DND-41 (cell line): ENCODE data around the gene SCYGR4.

ENCODE experiments used
- ATAC-seq: fragments of 200-7000 bp; cut with Tn5 transposase; 3 replicates; pipeline ENCODE4 v1.9.1; 2021; ENCODE audit warnings: low read depth; ENCODE audit not compliant: insufficient read depth
- DNase-seq: peaks from one replicate; pipeline ENCODE4 v3.0.0-alpha.2; 2020
- H2AFZ ChIP-seq: 2 replicates; pipeline ENCODE4 v1.6.0; 2012; ENCODE audit warnings: low read depth, low read length
- H3K27ac ChIP-seq: 2 replicates; pipeline ENCODE4 v1.5.1; 2012; ENCODE audit warnings: low read length, inconsistent platforms
- H3K27me3 ChIP-seq: fragments of 200-600 bp; sonication (generic); 2 replicates; pipeline ENCODE4 v1.6.0; 2012; ENCODE audit warnings: low read length, mild to moderate bottlenecking, inconsistent platforms; ENCODE audit not compliant: insufficient read depth, poor library complexity
- H3K36me3 ChIP-seq: 2 replicates; pipeline ENCODE4 v1.5.1; 2012; ENCODE audit warnings: low read length, inconsistent platforms; ENCODE audit not compliant: insufficient read depth
- H3K4me1 ChIP-seq: 2 replicates; pipeline ENCODE4 v1.5.1; 2012; ENCODE audit warnings: mild to moderate bottlenecking, low read length; ENCODE audit not compliant: insufficient read depth
- H3K4me2 ChIP-seq: 2 replicates; pipeline ENCODE4 v1.6.0; 2012; ENCODE audit warnings: mild to moderate bottlenecking, moderate library complexity, low read length, inconsistent platforms; ENCODE audit not compliant: insufficient read depth
- H3K4me3 ChIP-seq, 2 experiments: fragments of 200-600 bp in 1 of 2; shearing (Covaris generic) in 1 of 2; 2 replicates each; pipeline ENCODE4 v1.5.1; 2012 to 2016; ENCODE audit warnings: inconsistent platforms in 2 of 2, low read length in 2 of 2, mild to moderate bottlenecking in 2 of 2, low read depth in 1 of 2, moderate library complexity in 1 of 2
- H3K79me2 ChIP-seq: 2 replicates; pipeline ENCODE4 v1.6.0; 2012; ENCODE audit warnings: low read length, inconsistent platforms; ENCODE audit not compliant: insufficient read depth
- H3K9ac ChIP-seq: 2 replicates; pipeline ENCODE4 v1.6.0; 2012; ENCODE audit warnings: low read depth, mild to moderate bottlenecking, inconsistent platforms, low read length, moderate library complexity
- H3K9me3 ChIP-seq: 2 replicates; pipeline ENCODE4 v1.5.1; 2012; ENCODE audit warnings: low read length, moderate library complexity, mild to moderate bottlenecking, inconsistent platforms; ENCODE audit not compliant: insufficient read depth, severe bottlenecking
- H4K20me1 ChIP-seq: 2 replicates; pipeline ENCODE4 v1.6.0; 2012; ENCODE audit warnings: low read length; ENCODE audit not compliant: insufficient read depth
- EZH2 ChIP-seq: IDR thresholded peaks from 3 replicates; pipeline ENCODE4 v1.6.1; 2012; ENCODE audit warnings: borderline replicate concordance, low read depth, mild to moderate bottlenecking, moderate library complexity, low read length, inconsistent platforms; ENCODE audit not compliant: severe bottlenecking
- TF ChIP-seq, protein P1 (sequence below): IDR thresholded peaks from 2 replicates; pipeline ENCODE4 v1.5.1; 2012; ENCODE audit warnings: borderline replicate concordance, low read length, moderate library complexity, mild to moderate bottlenecking; ENCODE audit not compliant: poor library complexity, severe bottlenecking; ENCODE audit errors: extremely low read depth

The SCYGR4 gene

DNA sequence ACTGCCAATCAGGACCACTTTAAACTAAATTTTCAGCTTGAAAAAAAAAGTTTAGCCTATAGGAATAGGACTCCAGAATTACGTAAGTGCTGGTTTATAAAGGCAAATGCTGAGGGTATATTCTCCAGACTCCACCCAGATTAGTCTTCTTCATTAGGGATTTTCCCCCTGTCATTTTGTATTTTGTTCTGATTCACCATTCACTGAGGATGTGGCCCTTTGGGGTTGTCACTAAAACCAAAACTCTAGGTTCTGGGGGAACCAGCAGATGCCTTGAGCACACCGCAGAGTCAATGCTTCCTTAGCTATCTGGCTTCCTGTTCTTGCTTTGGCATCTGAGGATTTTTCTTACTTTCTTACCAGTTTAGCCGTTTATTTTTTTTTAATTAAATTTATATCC, 10.5 kb downstream of the SCYGR4 start:
- DNase-seq = no peak

DNA sequence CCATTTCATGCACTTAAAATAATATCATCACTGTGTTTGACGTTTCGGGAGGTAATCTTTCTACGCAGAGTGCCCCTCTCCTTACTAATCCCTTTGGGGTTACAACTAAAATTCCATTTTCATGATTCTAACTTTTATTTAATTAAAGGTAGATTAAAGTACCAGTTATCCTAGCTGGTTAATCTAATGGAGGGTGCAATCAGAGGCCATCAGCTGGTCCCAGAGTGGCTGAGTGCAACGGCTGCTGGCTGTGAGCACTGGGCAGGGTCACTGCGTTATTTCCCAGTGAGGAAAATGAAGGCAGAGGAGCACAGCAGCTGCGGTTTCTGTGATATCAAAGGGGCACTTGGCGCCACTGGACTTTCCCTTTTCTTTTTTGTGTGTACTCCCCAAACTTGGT, 12.1 kb downstream of the SCYGR4 start:
- Histone ChIP-seq H3K4me1 (no peaks in the 10 kb centered on the region), H3K4me3 (no peak overlapping the region), H3K4me2 (no peak overlapping the region), H4K20me1 (no peaks in the 10 kb centered on the region), H3K79me2 (no peaks in the 10 kb centered on the region), H3K27me3 (no peaks in the 10 kb centered on the region), H3K36me3 (no peaks in the 10 kb centered on the region), H2AFZ (no peak overlapping the region), H3K27ac (no peak overlapping the region), H3K9ac (no peak overlapping the region), H3K9me3 (no peaks in the 10 kb centered on the region)
- DNase-seq (no peak), ATAC-seq (no peak)
- no peak for TF ChIP-seq EZH2

More for the DNA sequence above, 10.5 kb downstream of the SCYGR4 start:
- Histone ChIP-seq H3K27me3 (no peaks in the 10 kb centered on the region), H2AFZ (no peak overlapping the region), H3K9me3 (no peaks in the 10 kb centered on the region), H3K4me1 (no peaks in the 10 kb centered on the region), H3K4me2 (no peak overlapping the region), H3K79me2 (no peaks in the 10 kb centered on the region), H3K9ac (no peak overlapping the region), H4K20me1 (no peaks in the 10 kb centered on the region), H3K27ac (no peak overlapping the region), H3K36me3 (no peaks in the 10 kb centered on the region), H3K4me3 (no peak overlapping the region)
- TF ChIP-seq EZH2 = no peak
- TF ChIP-seq, protein P1, sequence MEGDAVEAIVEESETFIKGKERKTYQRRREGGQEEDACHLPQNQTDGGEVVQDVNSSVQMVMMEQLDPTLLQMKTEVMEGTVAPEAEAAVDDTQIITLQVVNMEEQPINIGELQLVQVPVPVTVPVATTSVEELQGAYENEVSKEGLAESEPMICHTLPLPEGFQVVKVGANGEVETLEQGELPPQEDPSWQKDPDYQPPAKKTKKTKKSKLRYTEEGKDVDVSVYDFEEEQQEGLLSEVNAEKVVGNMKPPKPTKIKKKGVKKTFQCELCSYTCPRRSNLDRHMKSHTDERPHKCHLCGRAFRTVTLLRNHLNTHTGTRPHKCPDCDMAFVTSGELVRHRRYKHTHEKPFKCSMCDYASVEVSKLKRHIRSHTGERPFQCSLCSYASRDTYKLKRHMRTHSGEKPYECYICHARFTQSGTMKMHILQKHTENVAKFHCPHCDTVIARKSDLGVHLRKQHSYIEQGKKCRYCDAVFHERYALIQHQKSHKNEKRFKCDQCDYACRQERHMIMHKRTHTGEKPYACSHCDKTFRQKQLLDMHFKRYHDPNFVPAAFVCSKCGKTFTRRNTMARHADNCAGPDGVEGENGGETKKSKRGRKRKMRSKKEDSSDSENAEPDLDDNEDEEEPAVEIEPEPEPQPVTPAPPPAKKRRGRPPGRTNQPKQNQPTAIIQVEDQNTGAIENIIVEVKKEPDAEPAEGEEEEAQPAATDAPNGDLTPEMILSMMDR = no peak
- ATAC-seq = no peak

DNA sequence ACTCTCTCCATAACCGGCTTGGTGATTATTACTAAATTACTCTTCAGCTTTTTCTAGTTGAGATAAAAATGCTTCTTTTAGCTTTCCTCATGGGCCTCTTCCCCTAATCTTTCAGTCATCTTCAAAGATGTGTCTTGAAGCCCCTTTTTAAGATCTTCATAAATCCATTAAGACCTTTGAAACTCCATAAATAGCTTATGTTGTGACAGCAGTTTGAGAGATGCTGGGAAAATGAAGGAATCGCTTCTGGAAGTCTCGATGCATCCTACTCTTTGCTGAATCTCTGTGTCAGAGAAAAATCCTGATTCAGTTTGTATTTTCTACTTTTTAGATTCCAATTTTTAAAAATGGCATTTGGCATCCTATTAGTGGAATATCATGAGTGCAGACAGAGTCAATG, 13.0 kb downstream of the SCYGR4 start:
- Histone ChIP-seq H3K9ac (no peak overlapping the region), H3K27ac (no peak overlapping the region), H3K36me3 (no peaks in the 10 kb centered on the region), H3K4me1 (no peaks in the 10 kb centered on the region), H3K4me2 (no peak overlapping the region), H4K20me1 (no peaks in the 10 kb centered on the region), H3K4me3 (no peak overlapping the region), H3K79me2 (no peaks in the 10 kb centered on the region), H2AFZ (no peak overlapping the region), H3K27me3 (no peaks in the 10 kb centered on the region), H3K9me3 (no peaks in the 10 kb centered on the region)
- TF ChIP-seq, protein P1 = no peak
- TF ChIP-seq EZH2 = no peak
- ATAC-seq (no peak), DNase-seq (no peak)

DNA sequence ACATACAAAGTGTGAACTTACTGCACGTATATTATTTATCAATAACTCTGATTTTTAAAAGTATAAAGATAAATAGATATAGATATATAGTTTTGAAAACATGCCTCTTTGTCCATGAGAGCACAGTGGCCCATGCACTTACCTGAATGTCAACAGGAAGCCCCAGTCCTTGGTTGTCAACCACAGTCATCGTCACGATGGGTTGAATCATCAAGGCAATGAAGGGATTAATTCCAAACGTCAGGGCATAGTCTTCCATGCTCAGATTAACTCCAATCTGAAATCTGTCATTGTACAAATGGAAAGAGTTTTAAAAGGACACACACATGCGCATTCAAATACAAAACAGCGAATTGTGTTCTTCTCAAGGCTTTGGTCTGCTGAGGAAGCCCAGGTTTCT, 15.5 kb downstream of the SCYGR4 start:
- no peaks in the 10 kb centered on the region for H3K36me3 ChIP-seq
- DNase-seq = no peak
- H3K4me1 ChIP-seq = no peaks in the 10 kb centered on the region
- ATAC-seq = no peak
- H3K27ac ChIP-seq = no peak overlapping the region
- no peaks in the 10 kb centered on the region for H4K20me1 ChIP-seq
- no peak overlapping the region for H3K9ac ChIP-seq
- H3K4me3 ChIP-seq = no peak overlapping the region
- H3K4me2 ChIP-seq = no peak overlapping the region
- no peaks in the 10 kb centered on the region for H3K27me3 ChIP-seq
- TF ChIP-seq, protein P1 = no peak
- no peak for TF ChIP-seq EZH2
- H3K79me2 ChIP-seq = no peaks in the 10 kb centered on the region
- H2AFZ ChIP-seq = no peak overlapping the region
- H3K9me3 ChIP-seq = no peaks in the 10 kb centered on the region
